Measurements from ENCODE around the gene ANKIB1. TPM values are rescaled to one million over a fixed set of nuclear protein-coding genes. Genes with fewer than 3 reads are reported as not detected.

The ANKIB1 gene
- total RNA-seq, 4 donors from 2014 or later = 44.1 to 53.3 (median 44.9) TPM

DNA sequence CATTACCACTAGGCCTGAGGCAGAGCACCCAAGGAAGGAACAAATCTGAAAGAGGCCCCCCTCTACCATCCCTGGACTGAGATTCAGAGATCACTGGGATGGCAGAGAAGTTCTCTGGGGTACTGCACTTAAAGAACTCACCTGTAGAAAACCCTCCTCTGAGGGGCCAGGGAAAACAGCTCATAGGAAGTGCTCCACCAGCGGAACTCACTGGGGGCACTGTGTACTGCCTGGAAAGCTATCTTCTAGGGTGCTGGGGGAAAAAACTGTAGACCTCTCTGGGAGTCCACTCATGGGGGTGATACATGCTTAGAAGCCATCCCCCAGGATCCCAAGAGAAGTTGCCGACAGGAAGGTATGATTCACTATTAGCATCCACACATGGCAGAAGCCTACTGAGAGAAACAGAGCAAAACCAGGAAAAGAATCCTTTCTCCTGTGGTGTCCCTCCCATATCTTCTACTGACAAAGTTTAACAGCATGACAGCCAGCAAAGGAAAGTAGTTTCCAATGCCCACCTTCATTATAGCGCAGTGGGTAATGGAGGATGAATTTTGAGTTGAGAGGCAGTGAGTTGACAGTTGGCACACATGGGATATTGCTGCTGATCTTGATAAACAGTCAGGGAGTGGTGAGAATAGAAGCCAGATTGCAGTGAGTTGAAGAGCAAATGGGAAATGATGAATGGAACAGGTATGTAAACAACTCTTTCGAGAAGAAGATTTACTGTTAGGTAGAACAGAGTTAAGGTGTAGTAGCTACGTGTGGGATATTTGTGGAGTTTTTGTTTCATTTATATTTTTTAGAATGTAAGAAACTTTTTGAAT lies 20.9 kb downstream of the ANKIB1 start:
- Histone ChIP-seq H3K27me3 (no peaks in the 10 kb centered on the region), H3K4me1 (no peaks in the 10 kb centered on the region), H3K27ac (no peak overlapping the region), H3K4me3 (replicated peaks in 1 of 3) (no peak overlapping the region), H3K36me3 (no peaks in the 10 kb centered on the region), H3K9me3 (no peaks in the 10 kb centered on the region)
- no peak for DNase-seq
- intact Hi-C loops (cut with DNase I) = no loop called here
- WGBS, 2 donors = 92 to 97% methylated on average over 5 of the region's 5 CpGs
- TF ChIP-seq, protein P1, sequence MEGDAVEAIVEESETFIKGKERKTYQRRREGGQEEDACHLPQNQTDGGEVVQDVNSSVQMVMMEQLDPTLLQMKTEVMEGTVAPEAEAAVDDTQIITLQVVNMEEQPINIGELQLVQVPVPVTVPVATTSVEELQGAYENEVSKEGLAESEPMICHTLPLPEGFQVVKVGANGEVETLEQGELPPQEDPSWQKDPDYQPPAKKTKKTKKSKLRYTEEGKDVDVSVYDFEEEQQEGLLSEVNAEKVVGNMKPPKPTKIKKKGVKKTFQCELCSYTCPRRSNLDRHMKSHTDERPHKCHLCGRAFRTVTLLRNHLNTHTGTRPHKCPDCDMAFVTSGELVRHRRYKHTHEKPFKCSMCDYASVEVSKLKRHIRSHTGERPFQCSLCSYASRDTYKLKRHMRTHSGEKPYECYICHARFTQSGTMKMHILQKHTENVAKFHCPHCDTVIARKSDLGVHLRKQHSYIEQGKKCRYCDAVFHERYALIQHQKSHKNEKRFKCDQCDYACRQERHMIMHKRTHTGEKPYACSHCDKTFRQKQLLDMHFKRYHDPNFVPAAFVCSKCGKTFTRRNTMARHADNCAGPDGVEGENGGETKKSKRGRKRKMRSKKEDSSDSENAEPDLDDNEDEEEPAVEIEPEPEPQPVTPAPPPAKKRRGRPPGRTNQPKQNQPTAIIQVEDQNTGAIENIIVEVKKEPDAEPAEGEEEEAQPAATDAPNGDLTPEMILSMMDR (IDR thresholded peaks at IDR 0.05) = no peak
- TF ChIP-seq POLR2A (IDR thresholded peaks at IDR 0.05) = no peak

DNA sequence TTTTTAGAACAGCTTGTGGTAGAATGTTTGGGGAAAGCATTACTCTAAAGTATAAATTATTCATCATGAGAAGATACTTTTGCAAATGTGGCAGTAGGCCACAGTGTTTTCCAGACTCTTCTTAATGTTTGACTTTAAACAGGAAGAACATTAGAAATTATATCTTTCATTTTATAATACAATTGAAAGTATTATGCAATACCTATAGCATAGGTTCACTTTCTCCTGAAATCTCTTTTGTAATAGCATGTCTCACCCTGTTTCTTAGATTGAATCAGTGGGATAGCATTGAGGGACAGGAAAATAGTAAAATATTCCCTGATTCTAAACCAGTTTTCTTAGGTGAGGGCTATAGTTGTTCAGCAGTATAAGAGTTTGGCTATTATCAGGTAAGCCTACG lies 23.1 kb downstream of the ANKIB1 start:
- Histone ChIP-seq H3K9me3 (no peaks in the 10 kb centered on the region), H3K4me3 (replicated peaks in 1 of 3) (no peak overlapping the region), H3K36me3 (no peaks in the 10 kb centered on the region), H3K27ac (no peak overlapping the region), H3K4me1 (no peaks in the 10 kb centered on the region), H3K27me3 (no peaks in the 10 kb centered on the region)
- no peak for DNase-seq
- intact Hi-C loops (cut with DNase I) = no loop called here
- TF ChIP-seq, protein P1 (IDR thresholded peaks at IDR 0.05) = no peak
- no peak for TF ChIP-seq POLR2A (IDR thresholded peaks at IDR 0.05)
- WGBS, 2 donors = 96 to 97% methylated on average over 1 of the region's 1 CpG

DNA sequence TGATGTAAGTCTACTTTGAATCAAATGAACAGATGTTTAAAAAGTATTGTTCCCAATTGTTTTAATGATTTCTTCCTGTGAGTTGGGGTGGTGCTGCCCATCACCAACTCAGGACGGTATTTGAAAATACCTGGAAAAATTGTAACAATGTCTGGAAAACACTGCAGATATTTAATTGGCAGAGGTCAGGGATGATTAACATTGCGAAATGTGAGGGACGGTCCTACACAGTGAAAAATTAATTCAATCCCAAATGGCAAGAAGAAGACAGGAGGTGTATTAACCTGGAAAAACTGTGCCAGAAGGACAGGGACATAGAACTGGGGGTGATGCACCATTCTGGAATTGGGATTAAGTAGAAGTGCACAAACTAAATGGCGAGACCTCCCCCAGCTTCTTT lies 29.6 kb downstream of the ANKIB1 start:
- Histone ChIP-seq H3K4me3 (replicated peaks in 1 of 3) (no peak overlapping the region), H3K27ac (no peak overlapping the region), H3K4me1 (no peaks in the 10 kb centered on the region), H3K9me3 (no peaks in the 10 kb centered on the region), H3K36me3 (no peaks in the 10 kb centered on the region), H3K27me3 (no peaks in the 10 kb centered on the region)
- intact Hi-C loops (cut with DNase I) = no loop called here
- no peak for DNase-seq
- TF ChIP-seq POLR2A (IDR thresholded peaks at IDR 0.05) = no peak
- TF ChIP-seq, protein P1 (IDR thresholded peaks at IDR 0.05) = no peak
- WGBS, 2 donors = 97 to 98% methylated on average over 4 of the region's 4 CpGs

GRCh38 chr7:92276460-92276864 lies 30.7 kb downstream of the ANKIB1 start:
- Histone ChIP-seq H3K27ac (no peak overlapping the region), H3K27me3 (no peaks in the 10 kb centered on the region), H3K4me1 (no peaks in the 10 kb centered on the region), H3K9me3 (no peaks in the 10 kb centered on the region), H3K36me3 (no peaks in the 10 kb centered on the region), H3K4me3 (replicated peaks in 1 of 3) (no peak overlapping the region)
- TF ChIP-seq, protein P1 (IDR thresholded peaks at IDR 0.05) = no peak
- no peak for TF ChIP-seq POLR2A (IDR thresholded peaks at IDR 0.05)
- 88% methylated on average over 2 of the region's 2 CpGs for WGBS, 2 donors
- intact Hi-C loops (cut with DNase I) = no loop called here
- DNase-seq = no peak

- Histone ChIP-seq H3K4me3 (replicated peaks in 1 of 3) (no peak overlapping the region), H3K36me3 (no peaks in the 10 kb centered on the region), H3K9me3 (no peaks in the 10 kb centered on the region), H3K4me1 (no peaks in the 10 kb centered on the region), H3K27ac (no peak overlapping the region), H3K27me3 (no peaks in the 10 kb centered on the region)
- no peak for DNase-seq
- WGBS, 2 donors = 74 to 75% methylated on average over 2 of the region's 2 CpGs
- intact Hi-C loops (cut with DNase I) = no loop called here
- no peak for TF ChIP-seq POLR2A (IDR thresholded peaks at IDR 0.05)
- TF ChIP-seq, protein P1 (IDR thresholded peaks at IDR 0.05) = no peak
Measured at GRCh38 chr7:92279396-92280031, 33.7 kb downstream of the ANKIB1 start.
